NCI-H226 (cell line): ENCODE measurements around the gene ASB6.

ENCODE experiments used
- DNase-seq: peaks from one replicate; pipeline ENCODE4 v3.0.0-alpha.2; 2015

Gene ASB6

GRCh38 chr9:129641750-129642585, at the start of gene ASB6:
ASB6 (minus strand) TSS chr9:129642151; CDS start chr9:129641999, 152 bp downstream.
- DNase-seq: peak; percentile 91

- no peak for DNase-seq
These were observed 46.5 kb upstream of the ASB6 start for GRCh38 chr9:129688285-129689043.

- peak; percentile 13 for DNase-seq
These were observed 45.4 kb upstream of the ASB6 start for GRCh38 chr9:129687391-129687790.

GRCh38 chr9:129686736-129687135, 44.8 kb upstream of the ASB6 start:
- DNase-seq: no peak

- DNase-seq: no peak
These were observed 43.9 kb upstream of the ASB6 start for GRCh38 chr9:129685933-129686259.

GRCh38 chr9:129685220-129685932, 43.4 kb upstream of the ASB6 start:
- peak; percentile 76 for DNase-seq

- DNase-seq: no peak
These were observed 40.4 kb upstream of the ASB6 start for GRCh38 chr9:129682381-129682780.

- DNase-seq: no peak
These were observed 40.0 kb upstream of the ASB6 start for GRCh38 chr9:129681924-129682323.

- no peak for DNase-seq
These were observed 37.6 kb upstream of the ASB6 start for GRCh38 chr9:129679537-129679936.

- DNase-seq: no peak
These were observed 36.9 kb upstream of the ASB6 start for GRCh38 chr9:129678844-129679243.

- DNase-seq: no peak
These were observed 35.5 kb upstream of the ASB6 start for GRCh38 chr9:129677456-129677855.

GRCh38 chr9:129676975-129677374, 35.0 kb upstream of the ASB6 start:
- DNase-seq: no peak

- DNase-seq: no peak
These were observed 34.3 kb upstream of the ASB6 start for GRCh38 chr9:129676287-129676686.

GRCh38 chr9:129675620-129676019, 33.7 kb upstream of the ASB6 start:
- DNase-seq: no peak

- DNase-seq: no peak
These were observed 32.3 kb upstream of the ASB6 start for GRCh38 chr9:129674229-129674628.

- no peak for DNase-seq
These were observed 31.7 kb upstream of the ASB6 start for GRCh38 chr9:129673602-129674001.

GRCh38 chr9:129672702-129673101, 30.8 kb upstream of the ASB6 start:
- no peak for DNase-seq

- DNase-seq: no peak
These were observed 29.6 kb upstream of the ASB6 start for GRCh38 chr9:129671519-129671918.

GRCh38 chr9:129671065-129671464, 29.1 kb upstream of the ASB6 start:
- no peak for DNase-seq

GRCh38 chr9:129669946-129670345, 28.0 kb upstream of the ASB6 start:
- DNase-seq: no peak

GRCh38 chr9:129669141-129669718, 27.3 kb upstream of the ASB6 start:
- DNase-seq: no peak

GRCh38 chr9:129667850-129668249, 25.9 kb upstream of the ASB6 start:
- DNase-seq: no peak

- no peak for DNase-seq
These were observed 25.4 kb upstream of the ASB6 start for GRCh38 chr9:129667378-129667777.
